ENCODE data around the gene NXPE4.
"Not testable (repeated sequence)": the region's sequence is repeated elsewhere in the genome, so short reads cannot be mapped to it uniquely, and the experiment has no call there.

Gene NXPE4

GRCh38 chr11:114617157-114618124, 21.9 kb upstream of the NXPE4 start:
- no peak overlapping the region for H3K4me3 ChIP-seq (replicated peaks; ENCODE audit: low read depth, low read length)
- no peaks in the 10 kb centered on the region for H3K36me3 ChIP-seq (ENCODE audit: control insufficient read depth, insufficient read depth, low read length)
- TF ChIP-seq CTCF (IDR thresholded peaks at IDR 0.05; ENCODE audit: insufficient read depth, low read length, poor library complexity, severe bottlenecking) = no peak
- DNase-seq (ENCODE audit: extremely low read depth, insufficient read length) = no peak
- no peaks in the 10 kb centered on the region for H3K27me3 ChIP-seq (replicated peaks; ENCODE audit: control insufficient read depth, insufficient read depth, low read length)

GRCh38 chr11:114616516-114616915, 20.9 kb upstream of the NXPE4 start:
- DNase-seq (ENCODE audit: extremely low read depth, insufficient read length) = peak; percentile 16
- TF ChIP-seq CTCF (IDR thresholded peaks at IDR 0.05; ENCODE audit: insufficient read depth, low read length, poor library complexity, severe bottlenecking) = no peak
- Histone ChIP-seq H3K4me3 (replicated peaks; ENCODE audit: low read depth, low read length) (no peak overlapping the region), H3K27me3 (replicated peaks; ENCODE audit: control insufficient read depth, insufficient read depth, low read length) (no peaks in the 10 kb centered on the region), H3K36me3 (ENCODE audit: control insufficient read depth, insufficient read depth, low read length) (no peaks in the 10 kb centered on the region)

GRCh38 chr11:114615448-114616361, 20.1 kb upstream of the NXPE4 start:
- peak; percentile 42 for DNase-seq (ENCODE audit: extremely low read depth, insufficient read length)
- no peak overlapping the region for H3K4me3 ChIP-seq (replicated peaks; ENCODE audit: low read depth, low read length)
- no peaks in the 10 kb centered on the region for H3K27me3 ChIP-seq (replicated peaks; ENCODE audit: control insufficient read depth, insufficient read depth, low read length)
- no peaks in the 10 kb centered on the region for H3K36me3 ChIP-seq (ENCODE audit: control insufficient read depth, insufficient read depth, low read length)
- TF ChIP-seq CTCF (IDR thresholded peaks at IDR 0.05; ENCODE audit: insufficient read depth, low read length, poor library complexity, severe bottlenecking) = no peak

GRCh38 chr11:114614127-114614720, 18.6 kb upstream of the NXPE4 start:
- no peak overlapping the region for H3K4me3 ChIP-seq (replicated peaks; ENCODE audit: low read depth, low read length)
- H3K27me3 ChIP-seq (replicated peaks; ENCODE audit: control insufficient read depth, insufficient read depth, low read length) = no peaks in the 10 kb centered on the region
- H3K36me3 ChIP-seq (ENCODE audit: control insufficient read depth, insufficient read depth, low read length) = no peaks in the 10 kb centered on the region
- peak; percentile 43 for DNase-seq (ENCODE audit: extremely low read depth, insufficient read length)
- no peak for TF ChIP-seq CTCF (IDR thresholded peaks at IDR 0.05; ENCODE audit: insufficient read depth, low read length, poor library complexity, severe bottlenecking)

GRCh38 chr11:114613094-114613493, 17.5 kb upstream of the NXPE4 start:
- DNase-seq (ENCODE audit: extremely low read depth, insufficient read length) = peak; percentile 37
- H3K4me3 ChIP-seq (replicated peaks; ENCODE audit: low read depth, low read length); H3K27me3 ChIP-seq (replicated peaks; ENCODE audit: control insufficient read depth, insufficient read depth, low read length); H3K36me3 ChIP-seq (ENCODE audit: control insufficient read depth, insufficient read depth, low read length): not testable (repeated sequence)

Measured in GM06990 (cell line).